ENCODE results near the gene ST3GAL5.

The ST3GAL5 gene

GRCh38 chr2:85929096-85930050 lies 40.6 kb upstream of the ST3GAL5 start:
- Histone ChIP-seq H3K4me3 (ENCODE audit: low read length) (no peak overlapping the region), H3K4me1 (ENCODE audit: control insufficient read depth, low read depth, low read length) (no peaks in the 10 kb centered on the region), H3K9me3 (ENCODE audit: control insufficient read depth, low read depth, low read length) (no peaks in the 10 kb centered on the region), H3K27me3 (ENCODE audit: control insufficient read depth, insufficient read depth, low read length) (no peaks in the 10 kb centered on the region), H3K36me3 (ENCODE audit: control insufficient read depth, low read depth, low read length) (no peaks in the 10 kb centered on the region), H3K9ac (ENCODE audit: low read length) (no peak overlapping the region), H3K27ac (ENCODE audit: low read length) (no peak overlapping the region)

- Histone ChIP-seq H3K9me3 (ENCODE audit: control insufficient read depth, low read depth, low read length) (no peaks in the 10 kb centered on the region), H3K4me3 (ENCODE audit: low read length) (no peak overlapping the region), H3K9ac (ENCODE audit: low read length) (no peak overlapping the region), H3K27me3 (ENCODE audit: control insufficient read depth, insufficient read depth, low read length) (no peaks in the 10 kb centered on the region), H3K4me1 (ENCODE audit: control insufficient read depth, low read depth, low read length) (no peaks in the 10 kb centered on the region), H3K27ac (ENCODE audit: low read length) (no peak overlapping the region), H3K36me3 (ENCODE audit: control insufficient read depth, low read depth, low read length) (no peaks in the 10 kb centered on the region)
Observed at GRCh38 chr2:85926931-85927661, 38.3 kb upstream of the ST3GAL5 start.

- no peaks in the 10 kb centered on the region for H3K9me3 ChIP-seq (ENCODE audit: control insufficient read depth, low read depth, low read length)
- H3K36me3 ChIP-seq (ENCODE audit: control insufficient read depth, low read depth, low read length): no peaks in the 10 kb centered on the region
- H3K27me3 ChIP-seq (ENCODE audit: control insufficient read depth, insufficient read depth, low read length): no peaks in the 10 kb centered on the region
- H3K27ac ChIP-seq (ENCODE audit: low read length): no peak overlapping the region
- no peaks in the 10 kb centered on the region for H3K4me1 ChIP-seq (ENCODE audit: control insufficient read depth, low read depth, low read length)
- H3K9ac ChIP-seq (ENCODE audit: low read length): no peak overlapping the region
- no peak overlapping the region for H3K4me3 ChIP-seq (ENCODE audit: low read length)
Observed at GRCh38 chr2:85926526-85926925, 37.7 kb upstream of the ST3GAL5 start.

GRCh38 chr2:85925216-85925671 lies 36.5 kb upstream of the ST3GAL5 start:
- H3K9ac ChIP-seq (ENCODE audit: low read length): no peak overlapping the region
- no peaks in the 10 kb centered on the region for H3K27me3 ChIP-seq (ENCODE audit: control insufficient read depth, insufficient read depth, low read length)
- no peaks in the 10 kb centered on the region for H3K36me3 ChIP-seq (ENCODE audit: control insufficient read depth, low read depth, low read length)
- no peaks in the 10 kb centered on the region for H3K9me3 ChIP-seq (ENCODE audit: control insufficient read depth, low read depth, low read length)
- H3K4me1 ChIP-seq (ENCODE audit: control insufficient read depth, low read depth, low read length): no peaks in the 10 kb centered on the region
- no peak overlapping the region for H3K27ac ChIP-seq (ENCODE audit: low read length)
- no peak overlapping the region for H3K4me3 ChIP-seq (ENCODE audit: low read length)

GRCh38 chr2:85924522-85924921 lies 35.7 kb upstream of the ST3GAL5 start:
- H3K36me3 ChIP-seq (ENCODE audit: control insufficient read depth, low read depth, low read length): no peaks in the 10 kb centered on the region
- H3K4me1 ChIP-seq (ENCODE audit: control insufficient read depth, low read depth, low read length): no peaks in the 10 kb centered on the region

GRCh38 chr2:85922199-85922598 lies 33.4 kb upstream of the ST3GAL5 start:
- H3K27ac ChIP-seq (ENCODE audit: low read length): no peak overlapping the region

More at GRCh38 chr2:85924522-85924921, 35.7 kb upstream of the ST3GAL5 start:
- Histone ChIP-seq H3K27me3 (ENCODE audit: control insufficient read depth, insufficient read depth, low read length) (no peaks in the 10 kb centered on the region), H3K27ac (ENCODE audit: low read length) (no peak overlapping the region), H3K9me3 (ENCODE audit: control insufficient read depth, low read depth, low read length) (no peaks in the 10 kb centered on the region), H3K9ac (ENCODE audit: low read length) (no peak overlapping the region), H3K4me3 (ENCODE audit: low read length) (no peak overlapping the region)

GRCh38 chr2:85921659-85922058 lies 32.9 kb upstream of the ST3GAL5 start:
- Histone ChIP-seq H3K4me3 (ENCODE audit: low read length) (no peak overlapping the region), H3K36me3 (ENCODE audit: control insufficient read depth, low read depth, low read length) (no peaks in the 10 kb centered on the region), H3K4me1 (ENCODE audit: control insufficient read depth, low read depth, low read length) (no peaks in the 10 kb centered on the region), H3K27me3 (ENCODE audit: control insufficient read depth, insufficient read depth, low read length) (no peaks in the 10 kb centered on the region), H3K27ac (ENCODE audit: low read length) (no peak overlapping the region), H3K9me3 (ENCODE audit: control insufficient read depth, low read depth, low read length) (no peaks in the 10 kb centered on the region), H3K9ac (ENCODE audit: low read length) (no peak overlapping the region)

More at GRCh38 chr2:85922199-85922598, 33.4 kb upstream of the ST3GAL5 start:
- Histone ChIP-seq H3K9me3 (ENCODE audit: control insufficient read depth, low read depth, low read length) (no peaks in the 10 kb centered on the region), H3K9ac (ENCODE audit: low read length) (no peak overlapping the region), H3K36me3 (ENCODE audit: control insufficient read depth, low read depth, low read length) (no peaks in the 10 kb centered on the region), H3K27me3 (ENCODE audit: control insufficient read depth, insufficient read depth, low read length) (no peaks in the 10 kb centered on the region), H3K4me1 (ENCODE audit: control insufficient read depth, low read depth, low read length) (no peaks in the 10 kb centered on the region), H3K4me3 (ENCODE audit: low read length) (no peak overlapping the region)

- no peak overlapping the region for H3K27ac ChIP-seq (ENCODE audit: low read length)
- no peaks in the 10 kb centered on the region for H3K4me1 ChIP-seq (ENCODE audit: control insufficient read depth, low read depth, low read length)
- H3K9me3 ChIP-seq (ENCODE audit: control insufficient read depth, low read depth, low read length): no peaks in the 10 kb centered on the region
- H3K27me3 ChIP-seq (ENCODE audit: control insufficient read depth, insufficient read depth, low read length): no peaks in the 10 kb centered on the region
- H3K9ac ChIP-seq (ENCODE audit: low read length): no peak overlapping the region
- H3K36me3 ChIP-seq (ENCODE audit: control insufficient read depth, low read depth, low read length): no peaks in the 10 kb centered on the region
- no peak overlapping the region for H3K4me3 ChIP-seq (ENCODE audit: low read length)
Observed at GRCh38 chr2:85920810-85921545, 32.2 kb upstream of the ST3GAL5 start.

- no peak overlapping the region for H3K27ac ChIP-seq (ENCODE audit: low read length)
- H3K27me3 ChIP-seq (ENCODE audit: control insufficient read depth, insufficient read depth, low read length): no peaks in the 10 kb centered on the region
- no peaks in the 10 kb centered on the region for H3K9me3 ChIP-seq (ENCODE audit: control insufficient read depth, low read depth, low read length)
- no peak overlapping the region for H3K4me3 ChIP-seq (ENCODE audit: low read length)
- H3K9ac ChIP-seq (ENCODE audit: low read length): no peak overlapping the region
- H3K4me1 ChIP-seq (ENCODE audit: control insufficient read depth, low read depth, low read length): no peaks in the 10 kb centered on the region
- no peaks in the 10 kb centered on the region for H3K36me3 ChIP-seq (ENCODE audit: control insufficient read depth, low read depth, low read length)
Observed at GRCh38 chr2:85917887-85918795, 29.4 kb upstream of the ST3GAL5 start.

GRCh38 chr2:85915606-85916303 lies 27.0 kb upstream of the ST3GAL5 start:
- Histone ChIP-seq H3K27ac (ENCODE audit: low read length) (no peak overlapping the region), H3K4me1 (ENCODE audit: control insufficient read depth, low read depth, low read length) (no peaks in the 10 kb centered on the region), H3K9me3 (ENCODE audit: control insufficient read depth, low read depth, low read length) (no peaks in the 10 kb centered on the region), H3K4me3 (ENCODE audit: low read length) (no peak overlapping the region), H3K9ac (ENCODE audit: low read length) (no peak overlapping the region), H3K36me3 (ENCODE audit: control insufficient read depth, low read depth, low read length) (no peaks in the 10 kb centered on the region), H3K27me3 (ENCODE audit: control insufficient read depth, insufficient read depth, low read length) (no peaks in the 10 kb centered on the region)

All from iPS-18a (cell line).